GM19193 (cell line): ENCODE measurements around the gene TSPEAR.

Source experiments
- POLR2A ChIP-seq: IDR thresholded peaks from 4 replicates; pipeline ENCODE4 v1.6.1; 2011; ENCODE audit not compliant: insufficient read depth, insufficient read length; ENCODE audit errors: extremely low read depth

Gene TSPEAR

GRCh38 chr21:44749759-44750674, 38.6 kb upstream of the TSPEAR start:
- no peak for TF ChIP-seq POLR2A

- TF ChIP-seq POLR2A, result no peak
These were observed 37.9 kb upstream of the TSPEAR start for GRCh38 chr21:44749116-44749758.

- no peak for TF ChIP-seq POLR2A
These were observed 37.2 kb upstream of the TSPEAR start for GRCh38 chr21:44748621-44749020.

- TF ChIP-seq POLR2A, result no peak
These were observed 31.2 kb upstream of the TSPEAR start for GRCh38 chr21:44742418-44743153.

GRCh38 chr21:44741921-44742320, 30.5 kb upstream of the TSPEAR start:
- TF ChIP-seq POLR2A, result no peak

GRCh38 chr21:44740742-44741141, 29.4 kb upstream of the TSPEAR start:
- TF ChIP-seq POLR2A, result no peak

GRCh38 chr21:44739316-44739715, 27.9 kb upstream of the TSPEAR start:
- no peak for TF ChIP-seq POLR2A

- no peak for TF ChIP-seq POLR2A
These were observed 27.2 kb upstream of the TSPEAR start for GRCh38 chr21:44738621-44739020.

GRCh38 chr21:44737706-44738354, 26.5 kb upstream of the TSPEAR start:
- no peak for TF ChIP-seq POLR2A

- no peak for TF ChIP-seq POLR2A
These were observed 25.1 kb upstream of the TSPEAR start for GRCh38 chr21:44736291-44737004.

- no peak for TF ChIP-seq POLR2A
These were observed 24.4 kb upstream of the TSPEAR start for GRCh38 chr21:44735821-44736220.

GRCh38 chr21:44734841-44735240, 23.5 kb upstream of the TSPEAR start:
- no peak for TF ChIP-seq POLR2A

- TF ChIP-seq POLR2A, result no peak
These were observed 22.8 kb upstream of the TSPEAR start for GRCh38 chr21:44734026-44734745.

- no peak for TF ChIP-seq POLR2A
These were observed 21.6 kb upstream of the TSPEAR start for GRCh38 chr21:44732956-44733355.
